ENCODE data around the gene MAU2. TPM values are rescaled to one million over a fixed set of nuclear protein-coding genes. Genes with fewer than 3 reads are reported as not detected.

Gene MAU2
- total and polyA plus RNA-seq, 2 of the 8 experiments (the other 6 are each of a cell fraction or from before 2014, with no cell fraction given), result 32.0 to 40.8 TPM

- TF ChIP-seq SIN3A (conservative IDR thresholded peaks at IDR 0.05 in 1 of 2, IDR thresholded peaks at IDR 0.05 in 1 of 2; ENCODE audit: low read depth in 1 of 2, low read length in 2 of 2) (0 out of 4 replicates have a peak, but pooled peaks of 1 of the 2 experiments have one; percentile 59), JUN (IDR thresholded peaks at IDR 0.05; ENCODE audit: low read depth, low read length) (no peak), NRF1 (IDR thresholded peaks at IDR 0.05; ENCODE audit: low read depth, low read length) (peak; percentile 63), RBBP5 (IDR thresholded peaks at IDR 0.05; ENCODE audit: borderline replicate concordance, low read depth, low read length) (peak; percentile 75; the same call in 1 of the 2 replicates), MAX (IDR thresholded peaks at IDR 0.05) (peak; percentile 59), NANOG (IDR thresholded peaks at IDR 0.05; ENCODE audit: insufficient read depth, low read depth, low read length, poor library complexity, severe bottlenecking) (no peak), TAF1 (IDR thresholded peaks at IDR 0.05; ENCODE audit: low read depth, low read length) (peak; percentile 80), SRF (IDR thresholded peaks at IDR 0.05; ENCODE audit: low read depth, low read length) (no peak), CHD2 (IDR thresholded peaks at IDR 0.05; ENCODE audit: low read length) (no peak), TBP (IDR thresholded peaks at IDR 0.05; ENCODE audit: low read depth, low read length) (peak; percentile 47; the same call in 1 of the 2 replicates), CBX8 (IDR thresholded peaks at IDR 0.05; ENCODE audit: borderline replicate concordance, low read depth, low read length) (no peak), MAFK (IDR thresholded peaks at IDR 0.05; ENCODE audit: low read depth, low read length) (no peak), GABPA (IDR thresholded peaks at IDR 0.05; ENCODE audit: borderline replicate concordance, insufficient read depth, low read length) (no peak), SP1 (IDR thresholded peaks at IDR 0.05; ENCODE audit: low read depth, low read length) (peak; percentile 61; the same call in 1 of the 2 replicates), BACH1 (IDR thresholded peaks at IDR 0.05; ENCODE audit: low read length) (peak; percentile 66; the same call in 1 of the 2 replicates), CREB1 (IDR thresholded peaks at IDR 0.05) (peak; percentile 62)
Measured at GRCh38 chr19:19404879-19405860, 84.5 kb downstream of the MAU2 start, which contains the start of gene GATAD2A (continued).
